Measurements from ENCODE around the gene TBRG4.

Gene TBRG4

GRCh38 chr7:45088146-45088701 is 23.3 kb downstream of the TBRG4 start:
- no peak for DNase-seq

GRCh38 chr7:45087301-45088145 is 24.0 kb downstream of the TBRG4 start:
- no peak for DNase-seq

GRCh38 chr7:45086331-45087065 is 25.0 kb downstream of the TBRG4 start:
- DNase-seq: no peak

- DNase-seq: no peak
Observed at GRCh38 chr7:45085619-45086200, 25.8 kb downstream of the TBRG4 start.

- DNase-seq: no peak
Observed at GRCh38 chr7:45084901-45085618, 26.4 kb downstream of the TBRG4 start.

GRCh38 chr7:45084336-45084735 is 27.2 kb downstream of the TBRG4 start:
- DNase-seq: no peak

GRCh38 chr7:45082831-45083331 is 28.6 kb downstream of the TBRG4 start:
- DNase-seq: no peak

- DNase-seq: no peak
Observed at GRCh38 chr7:45082031-45082830, 29.3 kb downstream of the TBRG4 start.

- no peak for DNase-seq
Observed at GRCh38 chr7:45081670-45081974, 29.9 kb downstream of the TBRG4 start.

GRCh38 chr7:45080958-45081669 is 30.4 kb downstream of the TBRG4 start:
- peak in 1 of 6 experiments; percentile 4 for DNase-seq

- peak in 1 of 6 experiments; percentile 34 for DNase-seq
Observed at GRCh38 chr7:45080265-45080957, 31.1 kb downstream of the TBRG4 start.

GRCh38 chr7:45078125-45078681 is 33.3 kb downstream of the TBRG4 start:
- DNase-seq: no peak

GRCh38 chr7:45077579-45077978 is 33.9 kb downstream of the TBRG4 start:
- no peak for DNase-seq

GRCh38 chr7:45076946-45077345 is 34.6 kb downstream of the TBRG4 start:
- no peak for DNase-seq

GRCh38 chr7:45075871-45076796 is 35.4 kb downstream of the TBRG4 start:
- DNase-seq: no peak

GRCh38 chr7:45075355-45075644 is 36.2 kb downstream of the TBRG4 start:
- DNase-seq: no peak

GRCh38 chr7:45074528-45075354 is 36.8 kb downstream of the TBRG4 start:
- no peak for DNase-seq

- no peak for DNase-seq
Observed at GRCh38 chr7:45073786-45074527, 37.5 kb downstream of the TBRG4 start.
